ENCODE measurements around the gene C1orf122. TPM values are rescaled to one million over a fixed set of nuclear protein-coding genes. Genes with fewer than 3 reads are reported as not detected.

Gene C1orf122
- polyA plus RNA-seq, 3 donors from 2014 or later, result 33.9 to 58.9 (median 39.3) TPM

DNA sequence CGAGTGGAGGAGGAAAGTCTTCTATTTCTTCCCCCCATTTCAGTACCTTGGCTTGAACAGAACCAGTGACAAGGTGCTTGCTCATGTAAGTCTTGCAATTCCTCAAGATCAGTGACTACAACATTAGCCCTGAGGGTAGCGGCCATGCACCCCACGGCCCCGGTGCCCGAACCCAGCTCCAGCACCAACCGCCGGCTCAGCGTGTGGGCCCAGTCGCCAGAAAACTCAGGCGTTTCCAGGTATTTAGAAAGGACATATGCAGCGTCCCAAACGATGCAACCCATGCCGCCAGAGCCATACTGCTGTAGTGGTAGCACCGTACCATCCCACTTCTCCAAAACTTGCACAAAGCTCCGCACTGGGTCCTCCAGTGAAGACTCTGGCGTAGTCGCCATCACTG is 25.1 kb upstream of the C1orf122 start:
- peaks cover 3 to 8% (median 5%) of the 10 kb centered on the region in 3 donors for H3K27me3 Mint-ChIP-seq (ENCODE audit: low read depth in 3 of 3)
- DNase-seq, result no peak
- no peak overlapping the region for H3K27ac Mint-ChIP-seq
- H3K4me3 Mint-ChIP-seq, result no peak overlapping the region
- H3K9me3 Mint-ChIP-seq, result no peaks in the 10 kb centered on the region
- no peaks in the 10 kb centered on the region for H3K36me3 Mint-ChIP-seq
- no peaks in the 10 kb centered on the region for H3K4me1 Mint-ChIP-seq

DNA sequence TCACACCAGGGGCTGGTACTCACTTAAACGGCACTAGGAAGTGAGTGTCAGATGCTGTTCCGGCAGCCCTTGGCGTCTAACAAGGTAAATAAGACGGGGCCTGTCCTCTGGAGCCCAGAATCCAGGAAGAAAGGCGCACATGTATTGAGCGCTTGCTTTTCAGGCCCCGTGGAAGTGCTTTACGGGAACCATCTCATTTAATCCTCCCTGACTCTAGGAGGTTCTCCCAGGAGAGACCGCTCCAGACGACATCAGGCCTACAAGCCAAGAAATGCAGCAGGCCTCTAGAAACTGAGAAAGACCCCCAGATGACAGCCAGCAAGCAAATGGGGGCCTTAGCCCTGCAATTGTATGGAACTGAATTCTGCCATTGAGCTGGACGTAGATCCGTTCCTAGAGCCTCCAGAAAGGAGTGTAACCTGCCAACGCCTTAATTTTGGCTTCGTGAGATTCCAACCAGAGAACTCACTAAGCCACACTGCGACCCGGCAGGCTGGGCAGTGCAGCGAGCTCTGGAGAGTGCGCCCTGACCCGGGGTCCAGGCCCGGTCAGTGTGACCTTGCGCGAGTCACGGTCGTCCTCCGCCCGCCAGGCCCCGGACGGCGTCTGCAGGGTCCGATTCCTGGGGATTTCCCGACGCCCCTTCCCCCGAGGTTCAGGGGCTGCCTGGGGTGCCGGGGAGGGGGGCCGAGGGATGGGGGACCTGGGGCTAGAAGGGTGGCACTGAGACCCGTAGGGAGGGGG is 14.5 kb upstream of the C1orf122 start:
- no peak for DNase-seq
- peaks cover 2 to 11% (median 10%) of the 10 kb centered on the region in 3 donors for H3K27me3 Mint-ChIP-seq (ENCODE audit: low read depth in 3 of 3)
- H3K4me3 Mint-ChIP-seq, result peak overlapping the region; percentile 56 to 72 (median 61)
- H3K4me1 Mint-ChIP-seq, result peaks cover 13 to 16% of the 10 kb centered on the region in 2 donors
- H3K36me3 Mint-ChIP-seq, result peaks cover 0 to 2% (median 2%) of the 10 kb centered on the region in 3 donors
- no peak overlapping the region for H3K27ac Mint-ChIP-seq
- H3K9me3 Mint-ChIP-seq, result no peaks in the 10 kb centered on the region

DNA sequence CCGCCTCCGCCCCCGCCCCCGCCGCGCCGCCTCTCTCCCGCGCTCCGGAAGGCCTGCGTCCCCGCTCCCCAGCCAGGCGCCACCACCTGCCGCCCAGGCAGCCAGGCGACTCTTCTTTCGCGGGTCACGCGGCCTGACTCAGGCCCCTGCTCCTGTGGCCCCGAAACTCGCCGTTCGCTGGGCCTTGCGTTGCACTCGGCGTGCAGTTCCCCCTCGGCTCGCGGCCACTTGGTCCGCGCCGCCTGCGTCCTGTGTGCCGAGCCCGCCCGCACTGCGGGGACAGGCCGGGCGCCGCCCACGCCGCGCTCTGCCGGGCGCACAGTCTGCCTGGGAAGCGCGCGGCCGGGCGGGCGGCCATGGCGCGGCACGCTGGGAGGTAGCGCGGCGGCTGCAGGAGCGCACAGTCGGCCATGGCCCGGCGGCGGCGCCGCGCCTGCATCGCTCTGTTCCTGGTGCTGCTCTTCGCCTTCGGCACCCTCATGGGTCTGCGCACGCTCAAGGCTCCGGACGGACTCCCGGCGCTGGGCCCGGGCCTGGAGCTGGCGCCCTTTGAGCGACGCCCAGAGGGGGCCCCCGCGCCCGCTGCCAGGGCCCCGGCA is 13.7 kb upstream of the C1orf122 start, which contains the start of gene MANEAL:
TSS of gene MANEAL (plus strand) at position 75 of the 599 bp plus-strand sequence. CDS start at position 411, 336 bp downstream.
- no peak within 1 kb of the TSS for H3K27ac Mint-ChIP-seq

DNA sequence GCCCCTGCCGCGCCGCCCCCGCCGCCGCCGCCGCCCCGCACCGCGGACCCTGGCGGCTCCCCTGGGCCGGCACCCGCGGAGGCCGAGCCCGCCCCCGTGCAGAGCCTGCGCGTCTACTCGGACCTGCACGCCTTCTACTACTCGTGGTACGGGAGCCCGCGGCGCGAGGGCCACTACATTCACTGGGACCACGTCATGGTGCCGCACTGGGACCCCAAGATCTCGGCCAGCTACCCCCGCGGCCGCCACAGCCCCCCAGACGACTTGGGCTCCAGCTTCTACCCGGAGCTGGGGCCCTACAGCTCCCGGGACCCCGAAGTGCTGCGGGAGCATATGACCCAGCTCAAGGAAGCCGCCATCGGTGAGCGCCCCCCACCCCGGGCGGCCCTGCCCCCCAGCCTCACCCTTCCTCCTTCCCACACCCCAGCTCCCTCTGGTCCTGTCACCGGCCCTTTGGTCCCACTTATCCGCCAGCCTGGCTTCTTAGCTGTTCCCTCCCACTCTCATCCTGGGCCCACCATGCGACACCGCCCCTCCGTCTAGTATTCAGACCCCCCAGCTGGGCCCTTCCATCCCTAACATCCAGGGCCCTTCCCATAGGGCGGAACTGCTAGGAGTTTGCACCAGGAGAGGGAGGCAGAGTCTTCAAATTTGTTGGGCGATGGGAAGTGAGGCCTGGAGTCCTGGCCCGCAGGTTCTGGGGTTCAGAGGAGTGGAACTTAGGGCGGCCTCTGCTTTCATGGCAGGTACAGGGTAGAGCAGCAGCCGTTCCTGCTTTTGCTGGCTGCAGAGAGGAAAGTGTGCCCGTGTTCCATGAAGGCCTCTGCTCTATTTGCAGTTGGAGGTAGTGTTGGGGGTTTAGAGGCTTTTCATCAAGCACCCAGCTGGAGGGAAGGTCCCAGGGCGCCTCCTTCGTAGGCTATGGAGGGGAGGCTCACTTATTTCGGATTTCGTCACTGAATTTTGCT is 12.9 kb upstream of the C1orf122 start:
- Mint-ChIP-seq H3K4me3 (peak overlapping the region; percentile 69 to 78 (median 73)), H3K36me3 (peaks cover 0 to 11% (median 7%) of the 10 kb centered on the region in 3 donors), H3K4me1 (peaks cover 13 to 16% of the 10 kb centered on the region in 2 donors), H3K27ac (no peak overlapping the region), H3K27me3 (ENCODE audit: low read depth in 3 of 3) (peaks cover 2 to 11% (median 9%) of the 10 kb centered on the region in 3 donors), H3K9me3 (no peaks in the 10 kb centered on the region)
- DNase-seq, result no peak

More for the DNA sequence above, 13.7 kb upstream of the C1orf122 start, which contains the start of gene MANEAL:
- peak; percentile 34 to 56 (median 42) for DNase-seq
- peaks cover 0 to 5% (median 4%) of the 10 kb centered on the region in 3 donors for H3K36me3 Mint-ChIP-seq
- H3K4me3 Mint-ChIP-seq, result peak within 1 kb of the TSS; percentile 69 to 78 (median 73)
- peaks cover 13 to 16% of the 10 kb centered on the region in 2 donors for H3K4me1 Mint-ChIP-seq
- no peaks in the 10 kb centered on the region for H3K9me3 Mint-ChIP-seq
- peaks cover 2 to 11% (median 9%) of the 10 kb centered on the region in 3 donors for H3K27me3 Mint-ChIP-seq (ENCODE audit: low read depth in 3 of 3)

DNA sequence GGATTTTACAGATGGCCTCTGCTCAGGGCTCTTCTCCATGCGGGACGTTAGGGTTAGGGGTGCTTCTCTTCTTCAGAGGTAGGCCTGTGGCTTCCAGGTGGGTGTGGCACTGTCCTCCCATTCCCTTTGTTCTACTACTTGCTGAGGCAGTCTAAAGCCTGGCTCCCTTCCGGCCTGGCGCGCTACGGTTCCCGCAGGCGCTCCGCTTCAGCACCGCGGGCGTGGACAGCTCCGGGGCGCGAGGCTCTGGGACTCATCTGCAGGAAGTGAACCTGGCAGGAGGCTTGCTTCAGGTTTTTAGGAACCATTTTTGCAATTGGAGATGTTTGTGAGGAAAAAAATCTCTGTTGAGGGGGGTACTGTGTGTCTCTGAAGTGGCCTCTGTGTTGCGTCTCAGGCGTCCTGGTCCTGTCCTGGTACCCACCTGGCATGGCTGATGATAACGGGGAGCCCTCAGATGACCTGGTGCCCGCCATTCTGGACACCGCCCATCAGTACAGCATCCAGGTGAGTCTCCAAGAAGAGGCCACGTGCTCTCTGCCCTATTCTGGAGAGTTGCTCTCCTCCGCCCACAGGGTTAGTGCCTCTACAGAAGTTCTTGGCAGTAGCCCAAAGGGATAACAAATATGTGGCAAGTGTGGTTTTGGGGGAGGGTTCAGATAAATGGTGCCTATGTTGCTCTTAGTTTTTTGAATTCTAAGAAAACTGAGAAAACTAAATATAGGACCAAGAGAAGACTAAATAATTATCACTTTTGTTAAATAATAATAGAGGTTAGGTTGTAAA is 12.1 kb upstream of the C1orf122 start:
- peaks cover 13 to 16% of the 10 kb centered on the region in 2 donors for H3K4me1 Mint-ChIP-seq
- peaks cover 2 to 11% (median 9%) of the 10 kb centered on the region in 3 donors for H3K27me3 Mint-ChIP-seq (ENCODE audit: low read depth in 3 of 3)
- DNase-seq, result peak; percentile 23 to 28 (median 28)
- no peak overlapping the region for H3K27ac Mint-ChIP-seq
- peaks cover 0 to 11% (median 7%) of the 10 kb centered on the region in 3 donors for H3K36me3 Mint-ChIP-seq
- H3K9me3 Mint-ChIP-seq, result no peaks in the 10 kb centered on the region
- H3K4me3 Mint-ChIP-seq, result peak overlapping the region; percentile 69 to 78 (median 71)

DNA sequence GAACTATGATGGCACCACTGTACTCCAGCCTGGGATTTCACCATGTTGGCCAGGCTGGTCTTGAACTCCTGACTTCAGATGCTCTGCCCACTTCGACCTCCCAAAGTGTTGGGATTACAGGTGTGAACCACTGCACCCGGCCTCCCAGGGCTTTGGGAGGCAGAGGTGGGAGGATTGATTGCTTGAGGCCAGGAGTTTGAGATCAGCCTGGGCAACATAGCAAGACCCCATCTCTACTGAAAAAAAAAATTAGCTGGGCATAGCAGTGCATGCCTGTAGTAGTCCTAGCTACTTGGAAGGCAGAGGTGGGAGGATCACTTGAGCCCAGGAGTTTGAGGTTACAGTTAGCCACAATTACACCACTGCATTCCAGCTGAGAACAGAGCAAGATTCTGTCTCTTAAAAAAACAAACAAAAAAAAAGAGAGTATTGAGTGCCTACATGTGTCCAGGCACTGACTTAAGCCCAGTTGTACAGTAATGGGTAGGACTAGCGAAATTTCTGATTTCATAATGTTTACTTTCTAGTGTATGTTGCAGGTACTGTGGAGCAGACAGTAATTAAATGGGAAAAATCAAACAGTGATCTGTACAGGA is 9.7 kb upstream of the C1orf122 start:
- Mint-ChIP-seq H3K27ac (no peak overlapping the region), H3K4me3 (no peak overlapping the region), H3K4me1 (peaks cover 13 to 16% of the 10 kb centered on the region in 2 donors), H3K36me3 (peaks cover 4 to 21% (median 11%) of the 10 kb centered on the region in 3 donors), H3K9me3 (no peaks in the 10 kb centered on the region), H3K27me3 (ENCODE audit: low read depth in 3 of 3) (peaks cover 0 to 11% (median 10%) of the 10 kb centered on the region in 3 donors)
- no peak for DNase-seq

DNA sequence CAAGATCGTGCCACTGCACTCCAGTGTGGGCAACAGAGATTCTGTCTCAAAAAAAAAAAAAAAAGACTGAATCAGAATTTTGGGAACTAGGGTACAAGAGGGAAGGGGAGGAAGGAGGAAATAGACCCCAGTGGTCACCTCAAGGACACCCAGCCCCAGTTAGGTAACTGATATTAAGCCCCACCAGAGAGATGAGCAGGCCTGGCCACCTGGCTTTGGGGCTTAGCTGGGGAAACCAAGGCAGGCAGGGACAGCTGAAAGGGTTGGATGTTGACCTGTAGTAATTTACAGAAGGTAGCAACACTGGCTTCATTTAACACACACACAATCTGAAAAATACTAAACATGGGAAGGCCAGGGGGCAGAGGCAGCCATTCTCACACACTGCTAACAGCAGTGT is 5.2 kb upstream of the C1orf122 start:
- DNase-seq, result no peak
- H3K27me3 Mint-ChIP-seq (ENCODE audit: low read depth in 3 of 3), result peaks cover 3% of the 10 kb centered on the region in 3 donors
- no peaks in the 10 kb centered on the region for H3K9me3 Mint-ChIP-seq
- no peak overlapping the region for H3K4me3 Mint-ChIP-seq
- peaks cover 15 to 42% (median 19%) of the 10 kb centered on the region in 3 donors for H3K36me3 Mint-ChIP-seq
- peaks cover 17 to 30% of the 10 kb centered on the region in 2 donors for H3K4me1 Mint-ChIP-seq
- peak overlapping the region in 1 of 6 donors; percentile 67 for H3K27ac Mint-ChIP-seq

DNA sequence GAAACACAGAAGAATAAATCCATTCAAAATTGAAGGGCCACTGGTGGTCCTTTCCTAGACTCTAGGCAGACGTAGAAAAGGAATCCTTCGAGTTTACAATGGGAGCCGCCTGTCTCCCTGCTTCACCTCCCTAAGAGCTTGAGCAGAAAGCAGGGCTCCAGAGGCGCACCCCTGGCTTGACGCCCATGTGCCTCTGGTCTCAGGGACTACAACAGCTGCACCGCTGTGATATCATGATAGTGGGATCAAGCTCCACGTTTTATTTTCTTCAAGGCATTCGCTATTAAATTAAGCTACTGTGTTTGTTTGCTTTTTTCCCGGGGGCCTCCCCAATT is 403 bp upstream of the C1orf122 start:
- DNase-seq, result no peak
- Mint-ChIP-seq H3K4me1 (peaks cover 34 to 48% of the 10 kb centered on the region in 2 donors), H3K36me3 (peaks cover 11 to 27% (median 15%) of the 10 kb centered on the region in 3 donors), H3K27ac (peak overlapping the region; percentile 76 to 95 (median 88)), H3K27me3 (ENCODE audit: low read depth in 3 of 3) (peaks cover 3 to 7% (median 5%) of the 10 kb centered on the region in 3 donors), H3K4me3 (peak overlapping the region; percentile 82 to 87 (median 83)), H3K9me3 (no peaks in the 10 kb centered on the region)

DNA sequence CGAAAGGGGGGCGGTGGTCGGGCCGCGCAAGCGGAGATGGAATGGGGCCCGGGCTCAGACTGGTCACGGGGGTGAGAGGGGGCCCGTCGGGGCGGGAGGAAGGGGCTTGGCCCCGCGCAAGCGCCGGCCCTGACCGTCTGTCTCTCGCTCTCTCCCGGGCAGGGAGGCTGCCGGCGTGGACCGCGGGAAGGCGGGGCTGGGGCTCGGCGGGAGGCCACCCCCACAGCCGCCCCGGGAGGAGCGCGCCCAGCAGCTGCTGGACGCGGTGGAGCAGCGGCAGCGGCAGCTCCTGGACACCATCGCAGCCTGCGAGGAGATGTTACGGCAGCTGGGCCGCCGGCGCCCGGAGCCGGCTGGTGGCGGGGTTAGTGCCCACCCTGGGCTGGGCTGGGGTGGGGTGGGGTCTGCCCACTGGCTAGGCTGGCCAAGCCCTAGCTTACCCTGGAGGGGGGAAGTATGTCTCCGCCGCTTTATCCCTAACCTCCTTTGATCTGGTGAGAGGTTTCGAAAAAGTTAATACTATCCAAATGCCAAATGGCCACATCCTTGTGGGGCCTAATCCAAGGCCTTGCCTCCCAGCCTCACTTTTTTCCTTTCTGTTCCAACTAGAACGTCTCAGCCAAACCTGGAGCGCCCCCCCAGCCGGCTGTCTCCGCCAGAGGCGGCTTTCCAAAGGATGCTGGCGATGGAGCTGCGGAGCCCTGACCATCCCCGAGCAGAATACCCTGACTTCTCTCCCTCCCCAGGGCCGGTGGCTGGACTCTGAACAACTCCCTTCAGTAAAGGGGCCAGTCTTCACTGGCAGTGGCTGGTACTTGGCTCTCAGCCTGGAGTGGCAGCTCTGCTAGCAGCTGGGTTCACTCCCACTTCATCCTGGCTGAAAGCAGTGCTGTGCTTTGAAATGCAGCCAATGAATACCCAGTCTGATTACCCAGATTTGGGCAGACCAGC is 1.1 kb downstream of the C1orf122 start:
- H3K27ac Mint-ChIP-seq, result peak overlapping the region; percentile 88 to 98 (median 94)
- H3K36me3 Mint-ChIP-seq, result peaks cover 8 to 15% (median 8%) of the 10 kb centered on the region in 3 donors
- H3K4me3 Mint-ChIP-seq, result peak overlapping the region; percentile 94 to 96 (median 94)
- H3K9me3 Mint-ChIP-seq, result no peaks in the 10 kb centered on the region
- peaks cover 0 to 5% (median 5%) of the 10 kb centered on the region in 3 donors for H3K27me3 Mint-ChIP-seq (ENCODE audit: low read depth in 3 of 3)
- peaks cover 34 to 48% of the 10 kb centered on the region in 2 donors for H3K4me1 Mint-ChIP-seq
- no peak for DNase-seq

DNA sequence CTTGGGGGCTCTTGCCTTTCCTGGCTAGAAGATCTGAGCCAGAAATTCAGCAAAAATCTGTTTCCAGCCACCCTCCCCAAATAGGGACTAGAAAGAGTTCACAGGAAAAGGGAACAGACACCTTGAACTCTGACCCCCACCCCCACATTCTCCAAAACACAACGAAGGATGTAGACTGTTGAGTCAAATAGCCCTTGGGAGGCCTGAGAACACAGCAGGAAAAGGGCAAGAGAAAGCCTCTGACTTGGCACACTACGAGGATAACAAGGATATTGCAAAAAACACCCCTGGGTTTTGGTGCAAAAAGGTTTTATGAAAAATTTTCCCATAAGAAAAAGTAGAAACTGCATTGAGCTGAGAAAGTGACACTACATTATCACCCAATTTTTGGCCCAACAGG is 2.4 kb downstream of the C1orf122 start:
- Mint-ChIP-seq H3K27ac (peak overlapping the region in 3 of 6 donors; percentile 2 to 59 (median 38)), H3K4me3 (peak overlapping the region in 3 of 5 donors; percentile 29 to 42 (median 33)), H3K9me3 (no peaks in the 10 kb centered on the region), H3K4me1 (peaks cover 30 to 40% of the 10 kb centered on the region in 2 donors), H3K36me3 (peaks cover 3 to 12% (median 3%) of the 10 kb centered on the region in 3 donors), H3K27me3 (ENCODE audit: low read depth in 3 of 3) (peaks cover 0 to 4% (median 2%) of the 10 kb centered on the region in 3 donors)
- no peak for DNase-seq

DNA sequence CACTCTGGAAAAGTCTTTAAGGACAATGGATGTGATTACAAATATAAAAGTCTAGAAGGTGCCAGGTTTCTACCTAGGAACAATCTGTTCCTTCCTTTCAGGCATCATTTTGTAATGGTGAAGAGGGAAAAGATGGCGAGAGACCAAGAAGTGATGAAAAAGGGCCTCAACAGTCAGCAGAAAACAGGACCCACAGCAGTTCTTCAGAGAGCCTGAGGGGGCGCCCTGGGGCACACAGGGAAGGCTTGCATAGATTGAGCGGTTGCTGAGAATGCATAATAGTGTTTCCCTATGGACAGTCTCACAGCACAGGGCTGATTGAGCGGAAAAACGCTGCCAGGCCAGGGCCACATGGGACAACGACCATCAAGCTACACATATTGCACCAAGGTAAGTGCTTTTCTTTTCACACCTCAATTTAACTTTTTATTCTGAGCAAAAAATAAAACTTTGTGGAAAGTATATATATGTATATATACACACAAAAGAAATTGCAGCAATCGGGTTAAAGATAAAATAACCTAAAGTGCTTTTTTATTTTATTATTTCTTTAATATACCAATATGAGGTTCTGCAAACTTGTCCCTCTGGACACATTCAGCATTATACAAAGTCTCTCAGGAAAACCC is 3.6 kb downstream of the C1orf122 start:
- Mint-ChIP-seq H3K27ac (peak overlapping the region in 5 of 6 donors; percentile 5 to 76 (median 53)), H3K36me3 (peaks cover 0 to 9% (median 0%) of the 10 kb centered on the region in 3 donors), H3K27me3 (ENCODE audit: low read depth in 3 of 3) (peaks cover 0 to 4% (median 4%) of the 10 kb centered on the region in 3 donors), H3K4me1 (peaks cover 26 to 28% of the 10 kb centered on the region in 2 donors), H3K4me3 (no peak overlapping the region), H3K9me3 (no peaks in the 10 kb centered on the region)
- DNase-seq, result peak; percentile 45 to 60 (median 57)
